ENCODE data around the gene ABCC4.

DNA sequence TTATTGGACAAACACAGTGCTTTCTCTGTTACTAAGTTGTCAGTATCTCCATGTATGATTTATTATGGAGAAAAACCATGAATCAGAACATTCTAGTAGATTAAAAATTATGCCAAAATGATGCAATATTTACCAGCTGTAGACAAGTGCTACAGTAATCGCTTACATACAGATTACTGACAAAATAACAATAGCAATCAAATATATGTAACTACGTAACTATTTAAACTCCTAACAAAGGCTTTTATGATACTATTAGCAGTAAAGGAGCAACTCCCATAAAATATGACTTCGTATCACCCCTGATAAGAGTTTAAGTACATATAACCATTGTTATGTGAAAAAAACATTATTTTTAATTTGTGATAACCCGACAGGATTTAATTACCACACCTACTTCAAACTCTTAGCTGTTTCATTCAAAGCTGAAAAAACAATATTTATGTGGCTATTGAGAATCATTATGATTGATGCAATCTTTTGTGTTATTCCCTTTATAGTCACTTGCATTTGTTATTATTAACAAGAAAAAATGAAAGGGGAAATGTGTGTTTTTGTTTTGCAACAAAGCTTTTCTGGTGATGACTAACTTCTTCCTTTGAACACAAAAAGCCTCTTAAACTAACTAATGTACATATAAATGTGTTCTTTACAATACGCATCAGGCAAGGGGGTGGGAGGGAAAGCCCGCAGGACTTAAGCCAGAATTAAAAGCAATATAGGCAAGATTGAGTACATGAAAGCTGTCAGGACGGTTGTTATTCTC, 147.4 kb downstream of the ABCC4 start:
- TF ChIP-seq, protein P1, sequence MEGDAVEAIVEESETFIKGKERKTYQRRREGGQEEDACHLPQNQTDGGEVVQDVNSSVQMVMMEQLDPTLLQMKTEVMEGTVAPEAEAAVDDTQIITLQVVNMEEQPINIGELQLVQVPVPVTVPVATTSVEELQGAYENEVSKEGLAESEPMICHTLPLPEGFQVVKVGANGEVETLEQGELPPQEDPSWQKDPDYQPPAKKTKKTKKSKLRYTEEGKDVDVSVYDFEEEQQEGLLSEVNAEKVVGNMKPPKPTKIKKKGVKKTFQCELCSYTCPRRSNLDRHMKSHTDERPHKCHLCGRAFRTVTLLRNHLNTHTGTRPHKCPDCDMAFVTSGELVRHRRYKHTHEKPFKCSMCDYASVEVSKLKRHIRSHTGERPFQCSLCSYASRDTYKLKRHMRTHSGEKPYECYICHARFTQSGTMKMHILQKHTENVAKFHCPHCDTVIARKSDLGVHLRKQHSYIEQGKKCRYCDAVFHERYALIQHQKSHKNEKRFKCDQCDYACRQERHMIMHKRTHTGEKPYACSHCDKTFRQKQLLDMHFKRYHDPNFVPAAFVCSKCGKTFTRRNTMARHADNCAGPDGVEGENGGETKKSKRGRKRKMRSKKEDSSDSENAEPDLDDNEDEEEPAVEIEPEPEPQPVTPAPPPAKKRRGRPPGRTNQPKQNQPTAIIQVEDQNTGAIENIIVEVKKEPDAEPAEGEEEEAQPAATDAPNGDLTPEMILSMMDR (IDR thresholded peaks at IDR 0.05), result no peak
- no peak for TF ChIP-seq POLR2A (IDR thresholded peaks at IDR 0.05)
- no peak for TF ChIP-seq POLR2AphosphoS5 (IDR thresholded peaks at IDR 0.05)

Data from suprapubic skin (tissue), 4 donors.